SH-SY5Y (cell line): ENCODE results near the gene PTER.

Experiments
- GATA2 ChIP-seq: IDR thresholded peaks from 2 replicates; pipeline ENCODE4 v1.6.1; 2011; ENCODE audit warnings: mild to moderate bottlenecking, low read depth, low read length
- GATA3 ChIP-seq: IDR thresholded peaks from 2 replicates; pipeline ENCODE4 v1.6.1; 2011; ENCODE audit warnings: low read depth, mild to moderate bottlenecking, low read length, moderate library complexity

- TF ChIP-seq GATA2: no peak
- no peak for TF ChIP-seq GATA3
These were observed 11.4 kb upstream of the PTER start for GRCh38 chr10:16425449-16425848.
